AG09309 (cell line): Measurements from ENCODE around the gene KRT2.

Experiments
- DNase-seq: peaks from one replicate; pipeline ENCODE4 v3.0.0-alpha.2; 2010; ENCODE audit warnings: low read depth
- H3K4me3 ChIP-seq: 2 replicates; pipeline ENCODE4 v1.5.1; 2011; ENCODE audit warnings: mild to moderate bottlenecking, low read depth, low read length, moderate library complexity; ENCODE audit not compliant: control insufficient read depth
- CTCF ChIP-seq: IDR thresholded peaks from 2 replicates; pipeline ENCODE4 v1.5.1; 2011; ENCODE audit warnings: mild to moderate bottlenecking, low read depth, low read length, inconsistent platforms; ENCODE audit not compliant: insufficient read depth, control insufficient read depth; ENCODE audit errors: missing control alignments

KRT2 gene

DNA sequence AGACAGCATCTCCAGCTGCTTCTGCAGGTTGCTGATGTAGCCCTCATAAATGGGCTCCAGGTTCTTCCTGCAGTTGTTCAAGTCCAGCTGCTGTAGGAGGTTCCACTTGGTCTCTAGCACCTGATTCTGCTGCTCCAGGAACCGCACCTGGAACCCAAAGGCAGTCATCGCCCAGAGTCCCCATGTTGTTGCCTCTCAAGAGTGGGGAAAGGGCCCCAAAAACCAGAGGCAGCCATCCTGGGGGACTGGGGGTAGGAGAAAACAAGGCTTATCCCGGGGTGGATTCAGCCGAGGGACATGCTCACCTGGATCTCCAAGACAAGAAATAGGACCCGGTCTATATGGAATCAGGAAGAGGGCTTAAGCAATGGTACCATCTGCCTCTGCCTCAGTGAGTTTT lies 53.0 kb downstream of the KRT2 start:
- no peak for DNase-seq
- no peak overlapping the region for H3K4me3 ChIP-seq
- no peak for TF ChIP-seq CTCF
